ENCODE results near the gene TRPV5.

GRCh38 chr7:142938611-142939010 lies 5.1 kb upstream of the TRPV5 start:
- TF ChIP-seq POLR2A (IDR thresholded peaks at IDR 0.05), result no peak
- TF ChIP-seq CTCF (IDR thresholded peaks at IDR 0.05), result no peak

All from upper lobe of left lung (tissue), 4 donors.